IPS-18a (cell line): ENCODE data around the gene RETREG3.
"Not testable (repeated sequence)": the region's sequence is repeated elsewhere in the genome, so short reads cannot be mapped to it uniquely, and the experiment has no call there.

Experiments used
- H3K27ac ChIP-seq: one replicate; pipeline ENCODE4 v1.5.1; 2013; ENCODE audit warnings: low read length
- H3K27me3 ChIP-seq: one replicate; pipeline ENCODE4 v1.6.1; 2013; ENCODE audit warnings: mild to moderate bottlenecking, low read length; ENCODE audit not compliant: control insufficient read depth, insufficient read depth
- H3K36me3 ChIP-seq: one replicate; pipeline ENCODE4 v1.6.1; 2013; ENCODE audit warnings: low read depth, low read length; ENCODE audit not compliant: control insufficient read depth
- H3K4me1 ChIP-seq: one replicate; pipeline ENCODE4 v1.6.1; 2013; ENCODE audit warnings: low read depth, low read length; ENCODE audit not compliant: control insufficient read depth
- H3K4me3 ChIP-seq: one replicate; pipeline ENCODE4 v1.5.1; 2013; ENCODE audit warnings: low read length
- H3K9ac ChIP-seq: one replicate; pipeline ENCODE4 v1.6.1; 2013; ENCODE audit warnings: mild to moderate bottlenecking, low read length, moderate library complexity
- H3K9me3 ChIP-seq: one replicate; pipeline ENCODE4 v1.6.1; 2013; ENCODE audit warnings: low read depth, low read length; ENCODE audit not compliant: control insufficient read depth

RETREG3 gene

DNA sequence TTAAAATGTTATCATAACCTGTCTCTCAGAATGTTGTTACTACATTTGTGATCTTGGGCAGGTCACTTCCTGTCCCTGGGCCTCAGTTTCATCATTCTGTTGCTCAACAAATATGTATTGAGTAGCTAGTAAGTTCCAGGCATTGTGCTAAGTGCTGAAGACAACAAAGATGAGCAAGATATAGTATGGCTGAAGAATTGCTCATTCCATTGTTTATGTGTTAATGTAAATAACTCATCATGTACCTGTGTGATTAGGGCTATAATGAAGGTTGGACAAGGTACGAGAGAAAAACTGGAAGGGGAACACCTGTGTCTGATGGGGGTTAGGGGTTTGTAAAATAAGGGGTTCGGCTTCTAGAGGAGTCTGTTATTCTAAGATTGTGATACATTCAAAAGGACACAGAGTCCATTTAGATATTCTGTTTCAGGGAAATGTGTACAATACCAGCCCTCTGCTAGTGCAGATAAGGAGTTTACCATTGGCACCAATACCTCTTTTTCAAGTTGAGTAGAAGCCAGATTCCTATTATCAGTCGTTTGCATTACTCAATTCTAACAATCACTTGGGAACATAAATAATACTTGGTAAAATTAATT lies 20.3 kb upstream of the RETREG3 start:
- Histone ChIP-seq H3K36me3 (no peaks in the 10 kb centered on the region), H3K27ac (no peak overlapping the region)

DNA sequence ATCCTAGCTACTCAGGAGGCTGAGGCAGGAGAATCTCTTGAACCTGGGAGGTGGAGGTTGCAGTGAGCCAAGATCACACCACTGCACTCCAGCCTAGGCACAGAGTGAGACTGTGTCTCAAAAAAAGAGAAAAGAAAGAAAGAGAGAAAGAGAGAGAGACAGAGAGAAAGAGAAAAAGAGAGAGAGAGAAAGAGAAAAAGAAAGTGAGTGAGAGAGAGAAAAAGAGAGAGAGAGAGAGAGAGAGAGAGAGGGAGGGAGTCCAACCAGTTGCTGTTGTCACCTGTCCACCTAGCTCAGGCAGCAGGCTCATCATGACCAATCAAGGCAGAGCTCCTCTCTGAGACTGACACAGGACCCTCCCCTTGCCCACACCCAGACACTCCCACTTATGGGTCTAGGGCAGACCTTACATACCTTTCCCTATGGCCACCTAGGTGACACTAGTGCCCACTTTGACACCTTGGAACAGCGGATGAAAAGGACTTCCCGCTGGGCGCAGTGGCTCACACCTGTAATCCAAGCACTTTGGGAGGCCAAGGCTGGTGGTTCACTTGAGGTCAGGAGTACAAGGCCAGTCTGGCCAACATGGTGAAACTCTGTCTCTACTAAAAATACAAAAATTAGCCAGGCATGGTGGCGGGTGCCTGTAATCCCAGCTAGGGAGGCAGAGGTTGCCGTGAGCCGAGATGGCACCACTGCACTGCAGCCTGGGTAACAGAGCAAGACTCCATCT lies 18.0 kb upstream of the RETREG3 start:
- not testable (repeated sequence) for H3K36me3 ChIP-seq, H3K4me1 ChIP-seq, H3K9ac ChIP-seq, H3K27me3 ChIP-seq, H3K27ac ChIP-seq, H3K9me3 ChIP-seq, H3K4me3 ChIP-seq

More for the DNA sequence above, 20.3 kb upstream of the RETREG3 start:
- Histone ChIP-seq H3K4me3 (no peak overlapping the region), H3K4me1 (no peaks in the 10 kb centered on the region), H3K9ac (no peak overlapping the region), H3K9me3 (no peaks in the 10 kb centered on the region), H3K27me3 (no peaks in the 10 kb centered on the region)

DNA sequence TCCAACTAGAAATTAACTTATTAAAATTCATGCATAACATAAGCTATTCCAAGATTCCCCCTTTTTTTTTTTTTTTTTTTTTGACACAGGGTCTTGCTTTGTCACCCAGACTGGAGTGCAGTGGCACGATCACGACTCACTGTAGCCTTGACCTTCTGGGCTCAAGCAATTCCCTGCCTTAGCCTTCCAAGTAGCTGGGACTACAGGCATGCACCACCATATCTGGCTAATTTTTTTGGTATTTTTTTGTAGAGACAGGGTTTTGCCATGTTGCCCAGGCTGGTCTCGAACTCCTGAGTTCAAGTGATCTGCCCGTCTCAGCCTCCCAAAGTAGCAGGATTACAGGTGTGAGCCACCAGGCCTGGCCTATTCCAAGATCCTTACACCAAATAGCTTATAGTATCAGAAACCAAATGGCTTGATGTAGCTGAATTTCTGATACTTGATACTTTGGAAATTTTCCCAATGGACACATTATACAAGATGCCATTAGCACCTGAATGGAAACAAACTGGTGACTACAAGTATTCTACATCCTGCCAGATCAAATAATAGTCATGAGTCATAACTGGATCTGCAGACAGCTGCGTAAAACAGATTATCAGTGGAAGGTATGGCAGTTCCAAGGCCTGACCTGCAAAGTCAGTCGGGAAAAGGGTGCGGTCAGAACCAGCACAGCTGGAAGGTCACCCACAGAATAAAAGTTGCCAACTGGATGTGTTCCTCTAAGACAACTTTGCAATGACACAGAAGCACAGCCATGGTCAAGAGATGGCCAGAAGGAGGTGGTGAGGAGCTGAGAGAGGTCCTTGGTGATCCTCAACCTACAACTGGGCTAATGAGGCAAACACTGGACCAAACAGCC lies 14.8 kb upstream of the RETREG3 start:
- Histone ChIP-seq H3K4me1 (peaks cover under 1% of the 10 kb centered on the region), H3K36me3 (no peaks in the 10 kb centered on the region), H3K9ac (no peak overlapping the region), H3K4me3 (no peak overlapping the region), H3K9me3 (no peaks in the 10 kb centered on the region), H3K27me3 (no peaks in the 10 kb centered on the region), H3K27ac (no peak overlapping the region)

DNA sequence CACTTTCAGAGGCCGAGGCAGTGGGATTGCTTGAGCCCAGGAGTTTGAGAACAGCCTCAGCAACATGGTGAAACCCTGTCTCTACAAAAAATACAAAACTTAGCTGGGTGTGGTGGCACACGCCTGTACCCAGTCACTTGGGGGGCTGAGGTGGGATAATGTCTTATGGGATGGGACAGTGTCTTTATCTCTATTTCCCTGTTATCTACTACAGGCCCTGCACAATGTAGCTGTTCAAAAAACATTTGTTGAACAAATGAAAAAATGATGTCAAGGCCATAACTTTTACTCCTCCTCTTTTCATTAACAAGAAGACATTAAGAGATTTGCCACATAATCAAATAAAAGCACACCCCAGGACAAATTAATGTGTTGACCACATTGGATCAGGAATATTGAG lies 14.1 kb upstream of the RETREG3 start:
- H3K27me3 ChIP-seq, result no peaks in the 10 kb centered on the region
- peaks cover 7% of the 10 kb centered on the region for H3K4me1 ChIP-seq
- no peak overlapping the region for H3K4me3 ChIP-seq
- no peak overlapping the region for H3K9ac ChIP-seq
- no peaks in the 10 kb centered on the region for H3K9me3 ChIP-seq
- no peak overlapping the region for H3K27ac ChIP-seq
- no peaks in the 10 kb centered on the region for H3K36me3 ChIP-seq

GRCh38 chr17:42621987-42622386 lies 12.8 kb upstream of the RETREG3 start:
- not testable (repeated sequence) for H3K9me3 ChIP-seq, H3K27ac ChIP-seq, H3K4me3 ChIP-seq, H3K36me3 ChIP-seq, H3K9ac ChIP-seq, H3K27me3 ChIP-seq
- peaks cover 10% of the 10 kb centered on the region for H3K4me1 ChIP-seq

DNA sequence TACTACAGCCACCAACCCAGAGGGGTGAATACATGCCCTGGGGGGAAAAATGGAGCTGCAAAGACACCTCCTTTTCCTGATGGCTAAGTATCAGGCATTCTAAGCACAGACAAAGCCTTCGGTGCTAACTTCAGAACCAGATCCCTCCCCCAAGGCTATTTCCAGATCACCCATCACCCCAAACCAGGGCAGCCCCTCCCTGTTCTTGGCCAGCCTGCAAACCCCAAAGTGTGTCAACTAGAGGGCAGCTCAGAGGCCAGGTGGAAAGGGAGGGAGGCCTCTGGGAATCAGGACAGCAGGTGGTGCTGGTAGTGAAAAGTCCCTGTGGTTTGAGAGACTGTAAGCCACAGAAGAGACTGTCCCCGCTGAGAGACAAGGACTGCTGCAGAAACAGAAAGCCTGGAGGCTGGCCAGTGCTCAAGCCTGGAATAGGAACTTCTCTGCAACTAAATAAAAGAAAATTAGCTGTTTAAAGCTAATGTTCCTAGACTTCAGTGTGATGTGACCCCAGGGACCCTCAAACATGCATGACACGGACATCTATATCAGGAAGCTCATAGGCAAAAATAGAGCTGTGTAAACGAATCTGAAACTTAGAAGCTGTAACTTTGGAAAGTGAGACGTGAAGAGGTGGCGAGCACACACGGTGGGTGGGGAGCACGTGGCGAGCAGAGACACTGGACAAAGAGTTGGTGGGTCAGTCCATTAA lies 9.4 kb upstream of the RETREG3 start:
- Histone ChIP-seq H3K27ac (no peak overlapping the region), H3K27me3 (no peaks in the 10 kb centered on the region), H3K36me3 (peaks cover 23% of the 10 kb centered on the region), H3K9me3 (no peaks in the 10 kb centered on the region), H3K4me1 (peaks cover 10% of the 10 kb centered on the region), H3K9ac (no peak overlapping the region), H3K4me3 (no peak overlapping the region)

DNA sequence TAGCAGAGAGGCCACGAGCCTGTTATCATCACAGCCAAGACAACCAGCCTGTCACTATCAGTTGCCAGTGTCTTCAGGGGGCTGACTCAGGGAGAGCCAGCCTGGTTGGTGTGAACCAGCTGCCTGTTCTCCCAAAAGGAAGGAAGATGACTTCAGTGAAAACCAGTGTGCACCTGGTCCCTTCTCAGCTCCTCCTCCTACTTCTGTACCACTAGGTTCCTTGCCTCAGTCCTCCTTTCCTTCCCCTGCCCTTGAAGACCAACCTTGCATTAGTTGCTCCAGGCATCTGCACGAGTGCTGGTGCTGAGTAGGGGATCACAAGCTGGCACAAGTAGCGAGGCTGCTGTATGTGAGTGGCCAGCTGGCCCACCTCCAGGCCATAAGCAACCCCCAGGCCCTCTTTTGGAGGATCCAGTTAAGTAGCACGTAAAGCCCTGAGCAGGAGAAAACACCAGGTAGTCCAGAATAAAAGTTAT lies 8.8 kb upstream of the RETREG3 start:
- no peaks in the 10 kb centered on the region for H3K27me3 ChIP-seq
- no peak overlapping the region for H3K27ac ChIP-seq
- H3K36me3 ChIP-seq, result peaks cover 29% of the 10 kb centered on the region
- no peaks in the 10 kb centered on the region for H3K9me3 ChIP-seq
- H3K4me1 ChIP-seq, result peaks cover 10% of the 10 kb centered on the region
- no peak overlapping the region for H3K9ac ChIP-seq
- no peak overlapping the region for H3K4me3 ChIP-seq

DNA sequence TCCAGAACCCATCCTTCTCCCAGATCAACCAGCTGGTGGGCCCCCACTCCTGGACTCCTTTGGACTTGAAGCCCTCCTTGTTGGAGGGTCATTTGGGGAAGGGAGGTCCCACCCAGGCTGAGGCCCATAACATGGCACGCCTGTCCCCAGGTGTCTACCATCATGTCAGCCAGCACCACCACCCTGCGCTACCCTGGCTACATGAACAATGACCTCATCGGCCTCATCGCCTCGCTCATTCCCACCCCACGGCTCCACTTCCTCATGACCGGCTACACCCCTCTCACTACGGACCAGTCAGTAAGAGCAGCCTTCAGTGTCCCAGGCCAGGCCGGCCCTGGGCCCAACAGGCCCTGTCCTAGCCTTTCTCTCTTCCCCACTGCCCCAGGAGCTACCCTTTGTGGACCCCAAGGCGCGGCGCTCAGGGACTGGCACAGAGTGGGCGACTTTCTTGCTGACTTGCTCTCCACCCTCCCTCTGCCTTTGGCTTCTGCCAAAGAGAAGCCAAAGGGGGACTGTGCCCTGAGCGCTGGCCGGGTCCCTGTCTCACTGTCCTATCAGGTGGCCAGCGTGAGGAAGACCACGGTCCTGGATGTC lies 4.6 kb upstream of the RETREG3 start:
- Histone ChIP-seq H3K36me3 (peaks cover 44% of the 10 kb centered on the region), H3K27ac (no peak overlapping the region), H3K4me1 (peaks cover 8% of the 10 kb centered on the region), H3K9me3 (no peaks in the 10 kb centered on the region), H3K27me3 (no peaks in the 10 kb centered on the region), H3K9ac (no peak overlapping the region), H3K4me3 (no peak overlapping the region)

GRCh38 chr17:42612013-42612412 lies 2.8 kb upstream of the RETREG3 start:
- Histone ChIP-seq H3K27me3 (no peaks in the 10 kb centered on the region), H3K36me3 (peaks cover 44% of the 10 kb centered on the region), H3K4me3 (no peak overlapping the region), H3K9ac (no peak overlapping the region), H3K9me3 (no peaks in the 10 kb centered on the region), H3K27ac (no peak overlapping the region), H3K4me1 (peaks cover 7% of the 10 kb centered on the region)

- not testable (repeated sequence) for H3K9me3 ChIP-seq, H3K27me3 ChIP-seq, H3K4me1 ChIP-seq
- H3K36me3 ChIP-seq, result peaks cover 35% of the 10 kb centered on the region
- peak overlapping the region; percentile 84 for H3K27ac ChIP-seq
- H3K4me3 ChIP-seq, result peak overlapping the region; percentile 99
- H3K9ac ChIP-seq, result peak overlapping the region; percentile 86
These were observed 934 bp upstream of the RETREG3 start for GRCh38 chr17:42609814-42610801.
